Measurements from ENCODE around the gene PXDN. TPM values are rescaled to one million over a fixed set of nuclear protein-coding genes. Genes with fewer than 3 reads are reported as not detected.

The PXDN gene
- total RNA-seq, 1 donor from 2014 or later = 576 TPM

GRCh38 chr2:1748176-1748740 is 3.9 kb upstream of the PXDN start:
- Mint-ChIP-seq H3K27me3 (ENCODE audit: low read depth) (peaks cover 2% of the 10 kb centered on the region), H3K27ac (ENCODE audit: unreplicated experiment) (no peak overlapping the region), H3K4me1 (ENCODE audit: low read depth) (peaks cover 23% of the 10 kb centered on the region), H3K36me3 (ENCODE audit: low read depth) (no peaks in the 10 kb centered on the region), H3K4me3 (ENCODE audit: unreplicated experiment) (no peak overlapping the region), H3K9me3 (ENCODE audit: low read depth) (no peaks in the 10 kb centered on the region)
- TF ChIP-seq CTCF (IDR thresholded peaks at IDR 0.05) = no peak
- no peak for DNase-seq (ENCODE audit: low spot score)

GRCh38 chr2:1747065-1747941 is 3.0 kb upstream of the PXDN start:
- no peaks in the 10 kb centered on the region for H3K27me3 Mint-ChIP-seq (ENCODE audit: low read depth)
- no peak for TF ChIP-seq CTCF (IDR thresholded peaks at IDR 0.05)
- DNase-seq (ENCODE audit: low spot score) = peak; percentile 62
- H3K4me3 Mint-ChIP-seq (ENCODE audit: unreplicated experiment) = no peak overlapping the region
- no peaks in the 10 kb centered on the region for H3K36me3 Mint-ChIP-seq (ENCODE audit: low read depth)
- H3K27ac Mint-ChIP-seq (ENCODE audit: unreplicated experiment) = no peak overlapping the region
- H3K4me1 Mint-ChIP-seq (ENCODE audit: low read depth) = peaks cover 24% of the 10 kb centered on the region
- no peaks in the 10 kb centered on the region for H3K9me3 Mint-ChIP-seq (ENCODE audit: low read depth)

GRCh38 chr2:1746174-1747064 is 2.1 kb upstream of the PXDN start:
- Mint-ChIP-seq H3K4me1 (ENCODE audit: low read depth) (peaks cover 33% of the 10 kb centered on the region), H3K36me3 (ENCODE audit: low read depth) (no peaks in the 10 kb centered on the region), H3K4me3 (ENCODE audit: unreplicated experiment) (no peak overlapping the region), H3K27me3 (ENCODE audit: low read depth) (no peaks in the 10 kb centered on the region), H3K27ac (ENCODE audit: unreplicated experiment) (no peak overlapping the region), H3K9me3 (ENCODE audit: low read depth) (no peaks in the 10 kb centered on the region)
- no peak for TF ChIP-seq CTCF (IDR thresholded peaks at IDR 0.05)
- DNase-seq (ENCODE audit: low spot score) = no peak

GRCh38 chr2:1745171-1746023 is 1.1 kb upstream of the PXDN start:
- TF ChIP-seq CTCF (IDR thresholded peaks at IDR 0.05) = no peak
- peak overlapping the region; percentile 74 for H3K4me3 Mint-ChIP-seq (ENCODE audit: unreplicated experiment)
- no peaks in the 10 kb centered on the region for H3K36me3 Mint-ChIP-seq (ENCODE audit: low read depth)
- peaks cover 35% of the 10 kb centered on the region for H3K4me1 Mint-ChIP-seq (ENCODE audit: low read depth)
- no peaks in the 10 kb centered on the region for H3K27me3 Mint-ChIP-seq (ENCODE audit: low read depth)
- peak overlapping the region; percentile 85 for H3K27ac Mint-ChIP-seq (ENCODE audit: unreplicated experiment)
- no peaks in the 10 kb centered on the region for H3K9me3 Mint-ChIP-seq (ENCODE audit: low read depth)
- no peak for DNase-seq (ENCODE audit: low spot score)

Data from chondrocyte (in vitro differentiated cells).